HepG2 (cell line): Measurements from ENCODE around the gene PRKCE. TPM values are rescaled to one million over a fixed set of nuclear protein-coding genes. Genes with fewer than 3 reads are reported as not detected.

Experiments
- ATAC-seq: fragments of 200-7000 bp; cut with Tn5 transposase; 3 replicates; pipeline ENCODE4 v1.9.1; 2020; ENCODE audit warnings: mild to moderate bottlenecking, moderate library complexity
- BruUV-seq: library from RNA; stranded (reverse); fragments of 400-500 nt; replicated peaks from 2 replicates; lab custom pipeline; 2021; lab: Mats Ljungman, UMichigan
- CTCF ChIA-PET: fragments of 300-600 bp; formaldehyde crosslinking; extraction: SDS; loops from one replicate; lab custom pipeline; 2021; ENCODE audit warnings: low total read pairs, inconsistent platforms, low intra/inter-chr PET ratio; lab: Yijun Ruan, JAX
- POLR2A ChIA-PET: fragments of 350-600 bp; sonication (Branson Sonifier 250); formaldehyde crosslinking; loops from one replicate; lab custom pipeline; 2020; ENCODE audit warnings: antibody characterized with exemption, inconsistent platforms; lab: Yijun Ruan, JAX
- DNase-seq: peaks from one replicate; pipeline ENCODE4 v3.0.0-alpha.2; 2015; ENCODE audit warnings: low spot score
- FAIRE-seq: peaks from 3 replicates; lab custom pipeline; 2011; peaks lifted over from hg19 to GRCh38; lab: Jason Lieb, UNC
- H2AFZ ChIP-seq: one replicate; pipeline ENCODE4 v1.6.1; 2011; ENCODE audit warnings: low read length, inconsistent platforms
- H3K27ac ChIP-seq: fragments of 300-600 bp; 3 replicates; pipeline ENCODE4 v1.8.0; 2011; ENCODE audit warnings: mixed run types, mild to moderate bottlenecking, mixed read lengths, low read length, inconsistent platforms; ENCODE audit not compliant: insufficient read depth; ENCODE audit errors: extremely low read length
- H3K27me3 ChIP-seq, 2 experiments: fragments of 200-600 bp in 1 of 2; 2 replicates in 1 of 2; 3 replicates in 1 of 2; pipeline versions ENCODE4 v1.6.0 to v1.8.0; 2011; ENCODE audit warnings: low read length in 2 of 2, mild to moderate bottlenecking in 2 of 2, moderate library complexity in 2 of 2, inconsistent platforms in 1 of 2; ENCODE audit not compliant: insufficient read depth in 2 of 2, control insufficient read depth in 1 of 2
- H3K36me3 ChIP-seq, 2 experiments: fragments of 200-600 bp in 1 of 2; replicated peaks in 1 of 2; 2 replicates in 1 of 2; 3 replicates in 1 of 2; pipeline versions ENCODE4 v1.5.1 to v1.8.0; 2011; ENCODE audit warnings: low read length in 2 of 2, inconsistent platforms in 1 of 2; ENCODE audit not compliant: insufficient read depth in 2 of 2, control insufficient read depth in 1 of 2
- H3K4me1 ChIP-seq: 2 replicates; pipeline ENCODE4 v1.5.1; 2012; ENCODE audit warnings: low read length, inconsistent platforms; ENCODE audit not compliant: insufficient read depth
- H3K4me2 ChIP-seq: 2 replicates; pipeline ENCODE4 v1.6.0; 2011; ENCODE audit warnings: low read depth, low read length, inconsistent platforms
- H3K4me3 ChIP-seq, 3 experiments: fragments of 200-600 bp in 1 of 3; sonication (generic), shearing (Covaris generic) in 1 of 3; replicated peaks in 1 of 3; 2 replicates each; pipeline ENCODE4 v1.5.1; 2011 to 2016; ENCODE audit warnings: low read length in 3 of 3, inconsistent platforms in 2 of 3, low read depth in 2 of 3, mild to moderate bottlenecking in 2 of 3, control low read depth in 1 of 3, mixed read lengths in 1 of 3; ENCODE audit not compliant: insufficient read depth in 1 of 3
- H3K79me2 ChIP-seq: one replicate; pipeline ENCODE4 v1.6.1; 2011; ENCODE audit warnings: low read length, inconsistent platforms; ENCODE audit not compliant: insufficient read depth
- H3K9ac ChIP-seq: 2 replicates; pipeline ENCODE4 v1.6.0; 2011; ENCODE audit warnings: mild to moderate bottlenecking, low read depth, low read length, inconsistent platforms; ENCODE audit not compliant: insufficient read depth
- H3K9me3 ChIP-seq: 2 replicates; pipeline ENCODE4 v1.5.1; 2012; ENCODE audit warnings: mild to moderate bottlenecking, low read length
- H4K20me1 ChIP-seq: 2 replicates; pipeline ENCODE4 v1.6.0; 2011; ENCODE audit warnings: inconsistent platforms, mild to moderate bottlenecking, low read length, moderate library complexity; ENCODE audit not compliant: insufficient read depth
- ERF ChIP-seq: IDR thresholded peaks from 2 replicates; pipeline ENCODE4 v1.6.1; 2018; ENCODE audit warnings: missing biosample characterization, missing genetic modification reagents
- KDM5B ChIP-seq: sonication (generic); formaldehyde crosslinking; IDR thresholded peaks from 2 replicates; pipeline ENCODE4 v1.4.0; 2020; ENCODE audit warnings: missing genetic modification reagents, mild to moderate bottlenecking, borderline replicate concordance
- KLF6 ChIP-seq: IDR thresholded peaks from 2 replicates; pipeline ENCODE4 v1.8.0; 2016; ENCODE audit warnings: missing biosample characterization, missing genetic modification reagents
- MIXL1 ChIP-seq: IDR thresholded peaks from 2 replicates; pipeline ENCODE4 v1.6.1; 2016
- NFIC ChIP-seq: IDR thresholded peaks from 2 replicates; pipeline ENCODE4 v1.6.1; 2012; ENCODE audit warnings: mild to moderate bottlenecking, low read length, inconsistent platforms
- NRL ChIP-seq: sonication (generic); formaldehyde crosslinking; IDR thresholded peaks from 2 replicates; pipeline ENCODE4 v1.5.0; 2020; ENCODE audit warnings: missing genetic modification reagents, mild to moderate bottlenecking, moderate library complexity, borderline replicate concordance
- PAWR ChIP-seq: sonication (generic); formaldehyde crosslinking; IDR thresholded peaks from 2 replicates; pipeline ENCODE4 v1.4.0; 2020; ENCODE audit warnings: missing genetic modification reagents, mild to moderate bottlenecking, borderline replicate concordance
- RFX5 ChIP-seq: IDR thresholded peaks from 2 replicates; pipeline ENCODE4 v1.6.1; 2011; ENCODE audit warnings: low read depth, low read length, improper control_type of control experiment
- TEAD2 ChIP-seq: sonication (generic); formaldehyde crosslinking; IDR thresholded peaks from 2 replicates; pipeline ENCODE4 v1.9.0; 2021; ENCODE audit warnings: missing genetic modification reagents
- WIZ ChIP-seq: sonication (generic); formaldehyde crosslinking; IDR thresholded peaks from 2 replicates; pipeline ENCODE4 v1.5.1; 2020; ENCODE audit warnings: mild to moderate bottlenecking, missing genetic modification reagents
- ZFAT ChIP-seq: sonication (generic); formaldehyde crosslinking; conservative IDR thresholded peaks from 2 replicates; pipeline ENCODE4 v1.8.1; 2023; ENCODE audit warnings: missing genetic modification reagents, inconsistent platforms
- ZFP1 ChIP-seq: IDR thresholded peaks from 2 replicates; pipeline ENCODE4 v1.6.1; 2016
- ZNF30 ChIP-seq: sonication (generic); formaldehyde crosslinking; IDR thresholded peaks from 2 replicates; pipeline ENCODE4 v1.5.0; 2020; ENCODE audit warnings: mild to moderate bottlenecking, missing genetic modification reagents
- ZNF83 ChIP-seq: sonication (generic); formaldehyde crosslinking; IDR thresholded peaks from 2 replicates; pipeline ENCODE4 v1.4.0; 2020; ENCODE audit warnings: missing genetic modification reagents, mild to moderate bottlenecking, borderline replicate concordance
- ZNF878 ChIP-seq: sonication (generic); formaldehyde crosslinking; IDR thresholded peaks from 2 replicates; pipeline ENCODE4 v1.8.1; 2023; ENCODE audit warnings: mild to moderate bottlenecking, missing genetic modification reagents, moderate library complexity
- WGBS: methylation state at CpG from one replicate; pipeline ENCODE4 v1.1.6; 2017; ENCODE audit warnings: low lambda C conversion rate; 5-methylcytosine and 5-hydroxymethylcytosine counted together
- in situ Hi-C: cut with HindIII; loops from 2 replicates; pipeline ENCODE4 v1.10.0; 2017; ENCODE audit warnings: low pct_unique_long_range_greater_than_20kb; ENCODE audit not compliant: extremely low pct_ligation_motif_present
- intact Hi-C: fragments of 100-400 bp; cut with micrococcal nuclease; formaldehyde crosslinking; loops from one replicate; pipeline ENCODE4 v1.10.0; 2022; ENCODE audit not compliant: unreplicated experiment
- polyA plus RNA-seq, 8 experiments: library from polyadenylated mRNA; depleted of rRNA in 3 of 8; stranded (reverse) in 7 of 8; unstranded in 1 of 8; fragments of >200 nt; fragmentation: Illumina TruSeq in 4 of 8; extraction: Trizol in 4 of 8; gene quantifications; 2 replicates each; pipeline versions ENCODE4 v1.2.1 to v1.2.3, GENCODE V29; 2011 to 2016; ENCODE audit warnings: low read depth in 4 of 8, missing spikeins in 1 of 8, mixed read lengths in 1 of 8; ENCODE audit not compliant: insufficient read depth in 1 of 8
- total RNA-seq, 5 experiments: library from RNA; depleted of rRNA; stranded (reverse); fragments of >200 nt; fragmentation: Illumina TruSeq; extraction: Trizol; gene quantifications; 2 replicates each; pipeline ENCODE4 v1.2.3, GENCODE V29; 2016; ENCODE audit warnings: low read depth in 1 of 5
- TF ChIP-seq, protein P1 (sequence below): sonication (generic); formaldehyde crosslinking; IDR thresholded peaks from 2 replicates; pipeline ENCODE4 v1.4.0; 2020; ENCODE audit warnings: missing genetic modification reagents, borderline replicate concordance
- TF ChIP-seq, protein P2 (sequence below): sonication (generic); formaldehyde crosslinking; conservative IDR thresholded peaks from 2 replicates; pipeline ENCODE4 v1.4.0; 2020; ENCODE audit warnings: missing genetic modification reagents
- TF ChIP-seq, protein P3 (sequence below): sonication (generic); formaldehyde crosslinking; IDR thresholded peaks from 2 replicates; pipeline ENCODE4 v1.9.0; 2022; ENCODE audit warnings: missing genetic modification reagents, mild to moderate bottlenecking, borderline replicate concordance

PRKCE gene
- total and polyA plus RNA-seq, 2 of the 13 experiments (the other 11 are each of a cell fraction or from before 2014, with no cell fraction given): 1.0 to 3.9 TPM

DNA sequence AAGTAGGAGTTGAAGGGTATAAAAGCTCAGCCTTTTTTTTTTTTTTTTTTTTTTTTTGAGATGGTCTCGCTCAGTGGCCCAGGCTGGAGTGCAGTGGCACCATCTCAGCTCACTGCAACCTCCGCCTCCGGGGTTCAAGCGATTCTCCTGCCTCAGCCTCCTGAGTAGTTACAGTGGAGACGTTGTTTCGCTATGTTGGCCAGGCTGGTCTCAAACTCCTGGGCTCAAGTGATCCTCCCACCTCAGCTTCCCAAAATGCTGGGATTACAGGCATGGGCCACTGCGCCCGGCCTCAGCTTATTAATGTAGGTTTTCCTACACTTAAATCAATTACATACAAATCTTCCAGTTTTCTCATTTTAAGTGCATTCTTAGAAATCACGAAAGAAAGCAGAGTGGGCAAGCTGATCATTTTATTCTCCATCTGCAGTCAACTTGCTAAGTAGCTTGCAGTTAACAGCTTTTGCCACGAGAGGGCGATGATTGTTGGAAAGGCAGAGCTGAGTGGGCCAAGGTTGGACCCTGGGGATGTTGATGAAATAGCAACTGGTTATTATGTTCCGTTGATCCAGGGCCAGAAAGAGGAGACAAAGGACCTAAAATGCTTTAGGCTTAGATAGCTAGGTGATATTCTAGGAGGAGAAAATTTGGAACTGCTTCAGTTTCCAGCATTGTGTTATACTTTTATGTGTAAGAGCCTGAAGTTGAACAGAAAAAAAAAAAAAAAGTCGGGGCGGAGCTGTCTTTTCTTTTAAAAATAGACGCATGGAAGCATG is 411.4 kb downstream of the PRKCE start:
- Histone ChIP-seq H3K4me2 (no peak overlapping the region; the same call in 1 of the 2 replicates), H3K9me3 (no peaks in the 10 kb centered on the region), H4K20me1 (no peaks in the 10 kb centered on the region), H2AFZ (no peak overlapping the region), H3K4me1 (peaks cover 6% of the 10 kb centered on the region; the same call in 1 of the 2 replicates), H3K36me3 (no peaks in the 10 kb centered on the region), H3K27me3 (no peaks in the 10 kb centered on the region), H3K4me3 (no peak overlapping the region), H3K27ac (no peak overlapping the region), H3K9ac (no peak overlapping the region), H3K79me2 (no peaks in the 10 kb centered on the region)
- peak; percentile 91 for ATAC-seq
- DNase-seq: peak; percentile 80
- intact Hi-C loops (loop anchor here (1.0 to 5.0 kb wide), 5 partner anchors 164 to 587 kb away; no protein-coding TSS in a partner anchor), in situ Hi-C loops (loop anchor here (5.0 kb wide), 1 partner anchor 234 kb away; the partner anchor contains the start of gene EPAS1)
- no TSS peak for BruUV-seq
- 33% methylated on average over 15 of the region's 15 CpGs for WGBS
- peak; percentile 84 for FAIRE-seq
- ChIA-PET POLR2A (interaction anchor here (1.2 to 1.3 kb wide), 3 partner anchors 167 to 235 kb away, joined by 3 to 5 read pairs (median 4); partner anchors contain the start of gene EPAS1), CTCF (interaction anchor here (0.8 to 4.1 kb wide), 6 partner anchors 52 to 398 kb away, joined by 3 to 22 read pairs (median 6); no protein-coding TSS in a partner anchor)
- TF ChIP-seq ZFP1 (CRISPR knock-in tag) (0 out of 2 replicates have a peak, but pooled peaks have one; percentile 45), MIXL1 (peak; percentile 53; the same call in 1 of the 2 replicates), ZNF30 (CRISPR knock-in tag) (no peak), ZNF83 (CRISPR knock-in tag) (no peak), PAWR (no peak), RFX5 (no peak), ZNF878 (CRISPR knock-in tag) (no peak), TEAD2 (no peak), NRL (CRISPR knock-in tag) (no peak), WIZ (no peak), KLF6 (0 out of 2 replicates have a peak, but pooled peaks have one; percentile 49), ZFAT (CRISPR knock-in tag) (no peak), KDM5B (CRISPR knock-in tag) (no peak), ERF (CRISPR knock-in tag) (peak; percentile 78; the same call in 1 of the 2 replicates), NFIC (no peak)
- TF ChIP-seq, protein P1, sequence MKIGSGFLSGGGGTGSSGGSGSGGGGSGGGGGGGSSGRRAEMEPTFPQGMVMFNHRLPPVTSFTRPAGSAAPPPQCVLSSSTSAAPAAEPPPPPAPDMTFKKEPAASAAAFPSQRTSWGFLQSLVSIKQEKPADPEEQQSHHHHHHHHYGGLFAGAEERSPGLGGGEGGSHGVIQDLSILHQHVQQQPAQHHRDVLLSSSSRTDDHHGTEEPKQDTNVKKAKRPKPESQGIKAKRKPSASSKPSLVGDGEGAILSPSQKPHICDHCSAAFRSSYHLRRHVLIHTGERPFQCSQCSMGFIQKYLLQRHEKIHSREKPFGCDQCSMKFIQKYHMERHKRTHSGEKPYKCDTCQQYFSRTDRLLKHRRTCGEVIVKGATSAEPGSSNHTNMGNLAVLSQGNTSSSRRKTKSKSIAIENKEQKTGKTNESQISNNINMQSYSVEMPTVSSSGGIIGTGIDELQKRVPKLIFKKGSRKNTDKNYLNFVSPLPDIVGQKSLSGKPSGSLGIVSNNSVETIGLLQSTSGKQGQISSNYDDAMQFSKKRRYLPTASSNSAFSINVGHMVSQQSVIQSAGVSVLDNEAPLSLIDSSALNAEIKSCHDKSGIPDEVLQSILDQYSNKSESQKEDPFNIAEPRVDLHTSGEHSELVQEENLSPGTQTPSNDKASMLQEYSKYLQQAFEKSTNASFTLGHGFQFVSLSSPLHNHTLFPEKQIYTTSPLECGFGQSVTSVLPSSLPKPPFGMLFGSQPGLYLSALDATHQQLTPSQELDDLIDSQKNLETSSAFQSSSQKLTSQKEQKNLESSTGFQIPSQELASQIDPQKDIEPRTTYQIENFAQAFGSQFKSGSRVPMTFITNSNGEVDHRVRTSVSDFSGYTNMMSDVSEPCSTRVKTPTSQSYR: no peak
- TF ChIP-seq, protein P2, sequence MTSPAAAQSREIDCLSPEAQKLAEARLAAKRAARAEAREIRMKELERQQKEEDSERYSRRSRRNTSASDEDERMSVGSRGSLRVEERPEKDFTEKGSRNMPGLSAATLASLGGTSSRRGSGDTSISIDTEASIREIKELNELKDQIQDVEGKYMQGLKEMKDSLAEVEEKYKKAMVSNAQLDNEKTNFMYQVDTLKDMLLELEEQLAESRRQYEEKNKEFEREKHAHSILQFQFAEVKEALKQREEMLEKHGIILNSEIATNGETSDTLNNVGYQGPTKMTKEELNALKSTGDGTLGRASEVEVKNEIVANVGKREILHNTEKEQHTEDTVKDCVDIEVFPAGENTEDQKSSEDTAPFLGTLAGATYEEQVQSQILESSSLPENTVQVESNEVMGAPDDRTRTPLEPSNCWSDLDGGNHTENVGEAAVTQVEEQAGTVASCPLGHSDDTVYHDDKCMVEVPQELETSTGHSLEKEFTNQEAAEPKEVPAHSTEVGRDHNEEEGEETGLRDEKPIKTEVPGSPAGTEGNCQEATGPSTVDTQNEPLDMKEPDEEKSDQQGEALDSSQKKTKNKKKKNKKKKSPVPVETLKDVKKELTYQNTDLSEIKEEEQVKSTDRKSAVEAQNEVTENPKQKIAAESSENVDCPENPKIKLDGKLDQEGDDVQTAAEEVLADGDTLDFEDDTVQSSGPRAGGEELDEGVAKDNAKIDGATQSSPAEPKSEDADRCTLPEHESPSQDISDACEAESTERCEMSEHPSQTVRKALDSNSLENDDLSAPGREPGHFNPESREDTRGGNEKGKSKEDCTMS: no peak
- TF ChIP-seq, protein P3, sequence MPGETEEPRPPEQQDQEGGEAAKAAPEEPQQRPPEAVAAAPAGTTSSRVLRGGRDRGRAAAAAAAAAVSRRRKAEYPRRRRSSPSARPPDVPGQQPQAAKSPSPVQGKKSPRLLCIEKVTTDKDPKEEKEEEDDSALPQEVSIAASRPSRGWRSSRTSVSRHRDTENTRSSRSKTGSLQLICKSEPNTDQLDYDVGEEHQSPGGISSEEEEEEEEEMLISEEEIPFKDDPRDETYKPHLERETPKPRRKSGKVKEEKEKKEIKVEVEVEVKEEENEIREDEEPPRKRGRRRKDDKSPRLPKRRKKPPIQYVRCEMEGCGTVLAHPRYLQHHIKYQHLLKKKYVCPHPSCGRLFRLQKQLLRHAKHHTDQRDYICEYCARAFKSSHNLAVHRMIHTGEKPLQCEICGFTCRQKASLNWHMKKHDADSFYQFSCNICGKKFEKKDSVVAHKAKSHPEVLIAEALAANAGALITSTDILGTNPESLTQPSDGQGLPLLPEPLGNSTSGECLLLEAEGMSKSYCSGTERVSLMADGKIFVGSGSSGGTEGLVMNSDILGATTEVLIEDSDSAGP (CRISPR knock-in tag): no peak
